ENCODE data around the gene BMF.

- no peak for TF ChIP-seq CTCF (IDR thresholded peaks at IDR 0.05)
- no peak for TF ChIP-seq POLR2A (IDR thresholded peaks at IDR 0.05)
- TF ChIP-seq POLR2AphosphoS5 (IDR thresholded peaks at IDR 0.05): no peak
Observed at GRCh38 chr15:40063563-40064011, 45.1 kb downstream of the BMF start.

Measured in prostate gland (tissue), 2 donors.